Amniotic epithelial cell (primary cell): ENCODE data around the gene PLCL2.
"Not testable (repeated sequence)": the region's sequence is repeated elsewhere in the genome, so short reads cannot be mapped to it uniquely, and the experiment has no call there.

Experiments used
- DNase-seq: peaks from one replicate; pipeline ENCODE4 v3.0.0-alpha.2; 2010; ENCODE audit warnings: low read depth

PLCL2 gene

DNA sequence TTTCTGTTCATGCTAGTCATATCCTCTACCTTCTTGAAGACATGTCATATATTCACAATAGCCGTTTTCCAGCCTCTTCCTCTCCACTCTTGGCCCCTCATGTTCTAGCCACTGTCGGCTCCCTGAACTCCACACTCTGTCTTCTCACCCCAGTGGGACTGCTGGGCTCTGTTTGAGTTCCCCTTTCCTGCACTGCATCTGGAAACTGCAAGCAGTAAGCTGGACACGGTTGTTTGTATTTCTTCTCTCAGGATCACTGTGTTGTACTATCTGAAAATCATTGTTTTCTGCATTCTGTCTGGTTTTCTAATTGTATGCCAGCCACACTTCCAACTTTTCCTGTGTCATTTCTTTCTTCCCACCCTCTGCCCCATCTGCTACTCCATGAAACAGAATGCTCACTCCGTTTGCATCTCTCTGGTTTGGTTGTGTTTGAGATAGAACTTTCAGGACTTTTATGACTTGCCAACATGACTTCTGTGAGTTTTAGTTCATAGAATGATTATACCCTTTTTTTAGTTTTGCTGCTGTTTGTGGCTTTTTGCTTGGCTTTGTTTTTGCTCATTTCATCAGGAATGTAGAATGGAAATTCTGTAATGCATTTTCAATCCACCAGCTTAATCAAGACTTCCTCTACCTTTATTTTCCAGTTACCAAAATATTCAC lies 192.3 kb downstream of the PLCL2 start:
- no peak for DNase-seq

DNA sequence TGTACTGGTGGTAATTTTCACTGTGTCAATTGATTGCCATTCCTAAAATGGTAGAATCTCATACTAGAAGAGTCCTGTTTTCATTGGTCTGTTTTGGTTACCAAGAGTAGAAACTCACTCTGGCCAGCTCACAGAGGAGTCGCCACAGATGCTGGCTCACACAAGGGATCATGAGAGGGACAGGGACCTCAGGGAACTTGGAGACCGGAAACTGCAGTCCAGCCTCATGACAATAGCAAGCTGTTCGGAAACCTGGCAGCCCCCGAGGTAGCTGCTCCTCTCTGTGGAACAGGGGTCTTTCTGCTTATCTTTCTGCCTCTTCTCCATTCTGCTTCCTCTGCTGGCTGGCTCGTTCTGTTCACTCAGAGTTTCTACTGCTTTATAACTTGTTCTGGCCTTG lies 192.9 kb downstream of the PLCL2 start:
- DNase-seq = no peak

DNA sequence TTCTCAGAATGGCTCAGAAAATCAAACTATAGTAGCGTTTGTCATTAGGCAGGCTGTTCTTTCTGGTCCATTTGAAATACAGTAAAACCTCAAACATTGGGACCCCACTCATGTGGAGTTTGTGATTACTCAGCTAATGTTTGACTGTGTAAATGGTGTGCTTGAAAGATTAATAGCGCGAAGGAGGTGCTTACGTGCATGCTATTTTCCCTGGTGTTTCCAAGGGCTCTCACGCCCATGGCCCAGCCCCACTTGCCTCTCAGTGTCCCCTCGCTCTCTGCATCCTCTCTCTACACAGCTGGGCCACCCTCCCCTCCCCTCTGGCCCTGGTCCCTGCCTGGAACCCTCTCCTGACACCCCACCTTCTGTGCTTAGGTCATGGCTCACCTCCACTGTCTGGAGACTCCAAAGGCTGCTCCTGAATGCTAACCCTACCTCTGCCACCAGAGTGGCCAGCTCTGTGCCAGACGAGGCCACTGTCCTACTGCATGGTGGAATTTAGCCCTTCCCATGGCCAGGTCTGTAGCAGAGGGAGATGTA lies 194.2 kb downstream of the PLCL2 start:
- no peak for DNase-seq

DNA sequence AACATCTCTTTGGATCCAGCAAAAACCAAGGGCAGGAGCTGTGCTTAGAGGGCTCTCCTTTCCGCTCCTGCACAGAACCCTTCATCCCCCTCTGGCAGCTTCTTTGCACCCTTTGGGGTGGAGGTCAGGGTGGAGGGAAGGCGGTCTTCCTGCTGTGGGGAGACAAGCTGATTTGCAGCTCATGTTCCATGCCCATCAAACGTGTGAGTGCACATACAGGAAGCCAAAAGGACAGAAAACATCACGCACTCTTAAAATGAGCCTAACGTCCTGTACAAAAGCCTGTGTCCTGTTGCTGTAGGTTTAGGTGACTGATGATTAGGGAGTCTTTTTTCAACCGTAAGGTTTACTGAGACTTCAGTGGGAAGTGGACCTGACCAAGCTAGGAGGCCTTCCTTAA lies 195.2 kb downstream of the PLCL2 start:
- DNase-seq = no peak

DNA sequence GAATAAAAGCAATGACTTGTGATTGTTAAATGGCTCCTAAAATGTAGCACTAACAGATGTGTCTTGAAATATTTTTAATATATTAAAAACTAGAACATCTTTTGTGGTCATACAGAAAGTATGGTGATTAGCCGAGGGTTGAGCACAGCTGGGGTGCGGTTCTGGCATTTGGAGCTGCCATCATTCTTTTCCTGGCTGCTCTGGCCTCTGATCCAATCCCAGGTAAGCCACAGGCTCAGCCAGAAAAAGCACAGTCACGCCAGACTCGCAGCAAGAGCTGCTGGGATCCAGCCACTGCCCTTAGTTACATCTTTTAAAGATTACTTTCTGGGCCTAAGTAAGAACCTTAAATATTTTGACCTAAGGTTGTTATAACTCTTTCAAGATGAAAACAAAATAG lies 196.8 kb downstream of the PLCL2 start:
- DNase-seq = no peak

DNA sequence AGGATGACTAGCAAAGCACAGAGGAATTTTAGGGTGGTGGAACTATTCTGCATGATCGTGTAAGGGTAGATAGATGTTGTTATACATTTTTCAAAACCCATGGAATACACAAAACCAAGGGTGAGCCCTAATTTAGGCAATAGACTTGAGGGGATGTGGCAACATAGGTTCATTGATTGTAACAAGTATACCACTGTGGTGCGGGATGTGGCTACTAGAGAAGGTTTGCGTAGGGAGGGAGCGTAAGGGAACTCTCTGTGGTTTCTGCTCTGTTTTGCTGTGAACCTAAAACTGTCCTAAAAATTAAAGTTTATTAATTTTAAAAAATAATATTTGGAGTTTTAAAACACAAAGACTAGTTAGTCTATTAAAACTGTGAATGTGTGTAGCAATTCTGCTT lies 202.8 kb downstream of the PLCL2 start:
- no peak for DNase-seq

DNA sequence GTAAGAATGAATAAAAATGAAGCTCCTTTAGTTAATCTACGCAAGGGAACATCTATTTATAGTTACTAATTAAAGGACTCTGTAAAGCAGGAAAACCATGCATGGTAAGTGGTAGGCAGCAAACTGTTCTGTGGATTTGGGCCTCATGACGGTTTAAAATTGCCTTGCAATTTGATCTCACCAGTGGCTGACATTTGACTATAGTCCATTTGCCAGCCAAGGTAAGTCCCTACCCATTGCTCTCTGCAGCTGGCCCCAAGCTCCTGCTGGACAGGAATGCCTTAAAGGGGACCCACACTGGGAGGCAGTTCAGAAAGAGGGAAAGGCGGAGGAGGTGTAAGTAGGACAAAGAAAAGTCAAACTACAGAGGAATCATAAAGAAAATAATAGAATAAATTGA lies 203.3 kb downstream of the PLCL2 start:
- DNase-seq = no peak

GRCh38 chr3:17088602-17089313 lies 204.0 kb downstream of the PLCL2 start:
- DNase-seq = no peak

DNA sequence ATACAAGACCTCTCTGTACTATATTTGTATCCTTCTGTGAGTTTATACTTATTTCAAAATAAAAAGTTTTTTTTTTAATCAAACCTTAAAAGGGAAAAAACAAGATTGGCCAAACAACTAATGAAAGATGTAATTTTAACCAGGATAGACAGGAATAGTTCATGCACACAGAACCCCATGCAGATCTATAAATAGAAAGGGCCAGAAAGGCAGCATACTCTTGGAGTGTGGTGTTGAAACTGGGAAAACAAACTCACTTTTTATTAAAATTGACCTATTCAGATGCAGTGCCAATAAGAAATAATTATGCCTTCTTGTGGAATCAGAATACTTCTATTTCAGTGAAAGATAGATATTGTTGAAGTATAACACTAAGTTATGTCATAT lies 204.6 kb downstream of the PLCL2 start:
- DNase-seq = no peak

GRCh38 chr3:17090280-17090983 lies 205.7 kb downstream of the PLCL2 start:
- DNase-seq = no peak

GRCh38 chr3:17091910-17092582 lies 207.3 kb downstream of the PLCL2 start:
- DNase-seq = no peak

GRCh38 chr3:17092583-17092933 lies 207.8 kb downstream of the PLCL2 start:
- no peak for DNase-seq

- no peak for DNase-seq
These were observed 209.8 kb downstream of the PLCL2 start for GRCh38 chr3:17094551-17094950.

- DNase-seq = no peak
These were observed 218.8 kb downstream of the PLCL2 start for GRCh38 chr3:17103579-17103978.

- not testable (repeated sequence) for DNase-seq
These were observed 222.0 kb downstream of the PLCL2 start for GRCh38 chr3:17106801-17107200.

DNA sequence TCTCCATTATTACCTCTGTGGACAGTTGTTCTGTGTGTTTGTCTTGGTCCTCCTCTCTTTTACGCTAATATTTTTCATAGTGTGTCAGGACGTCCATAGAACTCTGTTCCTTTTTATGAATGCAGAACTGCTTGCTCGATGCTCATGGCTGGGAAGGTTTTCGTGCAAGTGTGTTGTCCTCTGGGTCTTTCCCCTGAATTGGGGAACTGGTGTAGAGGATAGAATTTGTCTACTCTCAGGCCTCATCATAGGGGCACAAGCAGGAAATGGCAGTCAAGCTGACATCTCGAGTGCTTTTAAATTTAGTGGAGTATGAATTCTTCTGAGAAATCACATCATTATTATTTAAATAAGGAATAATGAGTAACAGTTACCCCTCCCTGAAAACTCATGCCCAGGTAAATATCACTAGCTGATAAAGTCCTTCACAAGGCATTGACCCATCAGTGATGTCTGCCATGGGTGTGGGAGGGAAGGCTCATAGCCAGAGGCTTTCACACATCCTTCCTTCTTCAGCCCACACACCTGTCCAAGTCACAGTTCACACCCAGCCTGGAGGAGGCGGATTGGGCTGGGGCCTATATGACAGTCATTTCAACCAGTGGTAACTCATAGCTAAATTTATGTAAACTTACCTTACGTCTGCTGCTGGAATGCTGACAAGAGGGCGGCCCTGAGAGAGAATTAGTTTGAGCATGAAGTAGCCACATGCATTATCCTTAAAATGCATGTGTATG lies 226.1 kb downstream of the PLCL2 start:
- DNase-seq = no peak

DNA sequence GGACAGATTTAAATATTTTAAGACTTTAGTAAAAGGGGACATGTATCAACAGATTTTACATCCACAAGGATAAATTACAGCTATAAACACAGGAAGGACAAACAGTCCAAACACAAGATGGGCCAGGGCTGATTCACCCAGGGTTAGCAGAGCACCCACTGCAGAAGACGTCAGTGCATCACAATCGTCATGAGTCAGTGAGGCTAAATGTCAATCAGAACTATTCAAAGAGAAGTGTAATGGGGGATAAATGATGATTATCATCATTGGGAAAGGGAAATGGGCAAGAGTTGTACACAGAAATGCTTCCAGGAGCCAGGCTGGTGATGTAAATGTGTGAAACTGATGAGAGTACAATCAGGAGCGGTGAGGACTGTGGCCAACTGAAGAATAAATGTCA lies 226.8 kb downstream of the PLCL2 start:
- DNase-seq = no peak

GRCh38 chr3:17115186-17115585 lies 230.4 kb downstream of the PLCL2 start:
- no peak for DNase-seq

DNA sequence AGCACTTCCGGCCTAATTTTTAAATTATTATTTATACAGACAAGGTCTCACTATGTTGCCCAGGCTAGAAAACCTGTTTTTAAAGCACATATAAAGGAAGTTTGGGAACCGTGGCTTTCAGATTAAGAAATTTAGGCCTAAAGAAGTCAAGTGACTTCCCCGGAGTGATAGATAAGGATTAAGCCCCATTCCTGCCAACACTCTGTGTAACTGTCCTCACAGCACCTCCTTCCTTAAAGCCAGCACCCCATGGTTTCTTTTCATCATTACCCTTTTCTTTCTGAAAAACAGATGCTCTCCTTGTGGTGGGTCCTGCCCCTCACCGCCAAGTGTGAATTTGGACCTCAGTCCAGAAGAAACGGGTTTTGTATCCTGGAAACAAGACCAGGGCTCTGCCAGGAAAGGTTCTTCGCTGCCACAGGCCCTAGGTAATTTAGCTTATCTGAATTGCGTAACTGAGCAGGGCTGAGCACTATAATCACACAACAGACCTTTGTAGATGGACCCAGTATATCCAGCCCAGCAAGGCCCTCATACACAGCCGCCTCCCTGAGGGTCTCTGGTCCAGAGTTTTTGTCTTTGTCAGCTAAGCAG lies 231.3 kb downstream of the PLCL2 start:
- no peak for DNase-seq

DNA sequence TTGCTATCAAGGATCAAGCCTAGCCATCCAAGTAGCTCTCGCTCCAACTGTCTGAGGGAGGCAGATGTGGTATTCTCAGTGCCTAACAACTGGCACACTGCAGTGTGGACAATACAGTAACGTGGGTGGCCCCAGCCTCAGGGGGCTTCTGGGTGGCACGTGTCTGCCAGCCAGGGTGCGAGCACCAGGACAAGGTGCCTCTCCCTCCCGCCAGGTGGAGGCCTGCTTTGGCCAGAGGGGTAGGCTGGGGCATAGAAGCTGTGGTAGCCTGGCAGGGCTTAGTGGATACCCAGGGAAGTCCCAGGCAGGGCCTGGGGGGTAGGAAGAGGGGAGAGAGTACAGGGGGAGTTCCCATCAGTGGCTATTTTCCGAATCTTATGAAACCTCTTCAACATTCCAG lies 234.0 kb downstream of the PLCL2 start:
- DNase-seq = no peak
